ENCODE measurements around the gene MRC1.

DNA sequence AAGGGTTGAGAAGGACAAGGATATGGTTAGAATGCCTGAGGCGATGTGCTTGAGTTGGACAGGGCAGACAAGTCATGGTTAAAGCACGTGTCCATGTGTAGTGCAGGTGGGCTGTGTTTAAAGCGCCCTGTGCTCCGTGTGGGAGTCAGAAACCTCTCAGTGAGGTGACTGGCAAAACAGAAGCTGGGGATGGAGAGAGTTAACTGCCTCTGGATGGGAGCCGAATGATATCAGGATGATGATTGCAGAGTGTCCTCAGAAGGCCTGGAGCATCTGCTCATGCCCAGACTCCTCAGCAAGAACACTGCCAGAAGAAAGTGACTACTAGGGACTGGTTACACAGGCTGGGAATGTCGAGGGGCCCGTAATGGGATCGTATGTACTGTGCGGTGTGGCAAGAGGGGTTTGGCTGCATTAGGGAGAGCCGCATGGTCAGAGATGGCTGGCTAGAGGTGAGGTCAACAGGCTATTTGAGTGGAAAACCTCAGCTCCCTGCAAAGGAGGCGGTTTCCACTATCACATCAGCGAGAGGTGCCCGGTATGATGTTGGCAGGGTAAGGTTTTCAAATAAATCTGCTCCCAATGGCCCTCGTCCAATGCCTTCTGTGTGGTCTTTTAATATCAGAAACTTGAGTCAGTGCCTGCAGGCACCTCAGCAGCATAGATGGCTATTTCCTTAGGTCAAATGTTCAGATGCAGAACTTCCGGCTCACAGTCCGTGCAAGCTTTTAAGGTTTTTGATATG is 26.1 kb upstream of the MRC1 start:
- TF ChIP-seq, protein P1, sequence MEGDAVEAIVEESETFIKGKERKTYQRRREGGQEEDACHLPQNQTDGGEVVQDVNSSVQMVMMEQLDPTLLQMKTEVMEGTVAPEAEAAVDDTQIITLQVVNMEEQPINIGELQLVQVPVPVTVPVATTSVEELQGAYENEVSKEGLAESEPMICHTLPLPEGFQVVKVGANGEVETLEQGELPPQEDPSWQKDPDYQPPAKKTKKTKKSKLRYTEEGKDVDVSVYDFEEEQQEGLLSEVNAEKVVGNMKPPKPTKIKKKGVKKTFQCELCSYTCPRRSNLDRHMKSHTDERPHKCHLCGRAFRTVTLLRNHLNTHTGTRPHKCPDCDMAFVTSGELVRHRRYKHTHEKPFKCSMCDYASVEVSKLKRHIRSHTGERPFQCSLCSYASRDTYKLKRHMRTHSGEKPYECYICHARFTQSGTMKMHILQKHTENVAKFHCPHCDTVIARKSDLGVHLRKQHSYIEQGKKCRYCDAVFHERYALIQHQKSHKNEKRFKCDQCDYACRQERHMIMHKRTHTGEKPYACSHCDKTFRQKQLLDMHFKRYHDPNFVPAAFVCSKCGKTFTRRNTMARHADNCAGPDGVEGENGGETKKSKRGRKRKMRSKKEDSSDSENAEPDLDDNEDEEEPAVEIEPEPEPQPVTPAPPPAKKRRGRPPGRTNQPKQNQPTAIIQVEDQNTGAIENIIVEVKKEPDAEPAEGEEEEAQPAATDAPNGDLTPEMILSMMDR (IDR thresholded peaks at IDR 0.05; ENCODE audit: insufficient read depth, low read depth, low read length), result no peak
- TF ChIP-seq EZH2 (IDR thresholded peaks at IDR 0.05; ENCODE audit: insufficient read depth, low read length), result no peak
